ENCODE measurements around the gene SLC30A7.
A peak's percentile ranks its signal among the peaks of the same experiment; 100 is the strongest.

SLC30A7 gene

GRCh38 chr1:101025283-101025656, 129.4 kb downstream of the SLC30A7 start:
- no peak for DNase-seq (ENCODE audit: low read depth in 2 of 2, low spot score in 1 of 2)

GRCh38 chr1:101025657-101026429, 130.0 kb downstream of the SLC30A7 start, which contains the start of gene DPH5:
Gene DPH5, minus strand, starts transcription at chr1:101025784. Its CDS starts 341 bp downstream, at chr1:101025443.
- DNase-seq (ENCODE audit: low read depth in 2 of 2, low spot score in 1 of 2): peak; percentile 54 to 76

GRCh38 chr1:101026430-101026788, 130.5 kb downstream of the SLC30A7 start:
- no peak for DNase-seq (ENCODE audit: low read depth in 2 of 2, low spot score in 1 of 2)

GRCh38 chr1:101027194-101027772, 131.4 kb downstream of the SLC30A7 start:
- no peak for DNase-seq (ENCODE audit: low read depth in 2 of 2, low spot score in 1 of 2)

- no peak for DNase-seq (ENCODE audit: low read depth in 2 of 2, low spot score in 1 of 2)
Measured at GRCh38 chr1:101028466-101028865, 132.6 kb downstream of the SLC30A7 start.

GRCh38 chr1:101029184-101029583, 133.3 kb downstream of the SLC30A7 start:
- no peak for DNase-seq (ENCODE audit: low read depth in 2 of 2, low spot score in 1 of 2)

GRCh38 chr1:101030881-101031280, 135.0 kb downstream of the SLC30A7 start:
- no peak for DNase-seq (ENCODE audit: low read depth in 2 of 2, low spot score in 1 of 2)

All from stimulated activated CD8-positive, alpha-beta memory T cell treated with anti-CD3 and anti-CD28 coated beads, Interleukin-4, amount 100 ng/mL, for 1 hour (primary cell).